DMS 273 (cell line): ENCODE measurements around the gene COL13A1.

ENCODE experiments used
- DNase-seq: peaks from one replicate; lab custom pipeline; 2025; ENCODE audit not compliant: unreplicated experiment; lab: John Stamatoyannopoulos, UW

The COL13A1 gene

DNA sequence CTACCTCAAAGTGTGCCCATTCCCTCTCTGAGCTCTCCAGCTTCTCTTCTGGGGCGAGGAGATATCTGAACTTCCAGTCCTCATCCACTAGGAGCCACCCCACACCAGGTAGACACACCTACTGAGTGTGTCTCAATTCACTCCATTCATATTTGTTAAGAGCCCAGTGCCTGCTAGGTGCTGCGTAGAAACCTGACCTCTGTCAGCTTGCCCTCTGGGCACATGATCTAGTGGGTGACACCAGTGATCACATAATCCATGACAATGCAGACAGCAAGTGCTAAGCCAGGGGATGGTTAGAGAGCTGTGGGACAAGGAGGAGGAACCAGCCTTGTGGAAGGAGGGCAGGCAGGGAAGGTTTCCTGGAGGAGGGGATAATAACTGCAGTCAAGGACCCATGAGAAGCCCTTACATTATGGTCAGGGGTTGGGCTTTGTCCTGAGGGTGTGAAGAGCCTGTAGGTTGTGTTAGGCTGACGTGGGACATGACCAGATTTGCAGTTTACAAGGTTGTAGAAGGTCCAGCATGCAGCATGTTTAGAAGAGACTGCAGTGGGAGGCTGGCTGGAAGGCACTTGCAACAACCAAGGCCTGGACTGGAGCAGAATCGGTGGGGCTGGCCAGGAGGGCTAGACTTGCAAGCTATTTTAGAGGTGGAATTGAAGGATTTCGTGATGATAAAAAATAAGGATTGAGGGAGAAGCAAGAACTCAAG lies 81.8 kb downstream of the COL13A1 start:
- DNase-seq, result peak; percentile 51

DNA sequence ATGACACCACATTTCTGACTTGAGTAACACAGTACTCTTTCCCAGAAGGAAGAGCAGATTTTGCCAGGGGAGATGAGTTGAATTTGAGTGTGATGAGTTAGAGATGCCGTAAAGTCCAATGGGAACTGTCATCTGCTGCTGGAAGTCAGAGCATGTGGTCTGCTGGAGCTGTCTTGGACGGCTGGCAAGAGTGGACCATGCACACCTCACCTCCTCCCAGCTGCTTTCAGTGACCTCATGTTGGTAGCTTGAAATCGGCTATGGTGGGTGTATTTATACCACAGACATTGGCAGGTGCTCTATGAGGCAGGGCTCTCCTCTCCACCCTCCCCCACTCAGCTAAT lies 82.3 kb downstream of the COL13A1 start:
- DNase-seq, result no peak

DNA sequence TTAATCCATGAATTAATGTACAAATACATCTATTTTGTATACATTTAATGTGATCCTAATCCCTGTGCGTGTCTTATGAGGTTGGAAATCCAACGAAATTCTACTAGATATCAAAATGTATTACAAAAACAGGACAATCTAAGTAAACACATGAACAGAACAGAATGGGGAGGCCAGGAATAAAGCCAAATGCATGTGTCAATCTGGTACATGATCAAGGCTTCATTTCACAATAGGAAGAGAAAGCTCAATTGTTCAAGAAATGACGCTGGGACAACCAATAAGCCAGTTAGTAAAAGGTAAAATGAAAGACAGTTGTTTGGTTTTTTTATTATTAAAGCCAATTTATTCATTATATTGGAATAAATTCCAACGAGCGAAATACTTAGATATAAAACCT lies 83.0 kb downstream of the COL13A1 start:
- no peak for DNase-seq

DNA sequence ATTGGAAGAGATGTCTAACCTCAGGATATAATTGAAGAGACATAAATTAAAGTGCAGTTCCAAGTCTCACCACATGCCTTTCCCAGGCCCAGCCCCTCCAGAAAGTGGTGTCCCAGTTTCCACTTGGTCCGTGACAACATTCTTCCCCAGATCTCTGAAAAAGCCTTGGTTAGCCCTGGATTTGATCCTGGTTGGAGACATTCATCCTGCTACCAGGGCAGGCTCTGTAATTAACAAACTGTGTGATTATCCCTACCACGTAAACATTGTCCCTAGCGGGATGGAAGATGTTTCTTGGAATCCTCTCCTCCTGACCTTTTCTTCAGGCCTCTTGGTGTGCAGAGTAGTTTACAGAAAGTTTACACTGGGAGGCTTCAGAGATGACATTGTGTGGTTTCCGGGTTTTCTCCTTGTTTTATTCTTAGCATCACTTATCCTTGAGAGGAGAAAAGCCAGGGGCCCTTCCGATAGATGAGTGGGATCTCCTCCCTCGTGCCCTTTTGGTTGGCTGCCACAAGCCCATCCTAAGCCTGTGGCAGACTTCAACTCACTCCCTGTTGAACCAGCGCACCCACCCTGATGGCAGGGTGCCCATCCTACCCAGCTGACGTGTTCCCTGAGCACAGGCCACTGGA lies 83.8 kb downstream of the COL13A1 start:
- peak; percentile 28 for DNase-seq

DNA sequence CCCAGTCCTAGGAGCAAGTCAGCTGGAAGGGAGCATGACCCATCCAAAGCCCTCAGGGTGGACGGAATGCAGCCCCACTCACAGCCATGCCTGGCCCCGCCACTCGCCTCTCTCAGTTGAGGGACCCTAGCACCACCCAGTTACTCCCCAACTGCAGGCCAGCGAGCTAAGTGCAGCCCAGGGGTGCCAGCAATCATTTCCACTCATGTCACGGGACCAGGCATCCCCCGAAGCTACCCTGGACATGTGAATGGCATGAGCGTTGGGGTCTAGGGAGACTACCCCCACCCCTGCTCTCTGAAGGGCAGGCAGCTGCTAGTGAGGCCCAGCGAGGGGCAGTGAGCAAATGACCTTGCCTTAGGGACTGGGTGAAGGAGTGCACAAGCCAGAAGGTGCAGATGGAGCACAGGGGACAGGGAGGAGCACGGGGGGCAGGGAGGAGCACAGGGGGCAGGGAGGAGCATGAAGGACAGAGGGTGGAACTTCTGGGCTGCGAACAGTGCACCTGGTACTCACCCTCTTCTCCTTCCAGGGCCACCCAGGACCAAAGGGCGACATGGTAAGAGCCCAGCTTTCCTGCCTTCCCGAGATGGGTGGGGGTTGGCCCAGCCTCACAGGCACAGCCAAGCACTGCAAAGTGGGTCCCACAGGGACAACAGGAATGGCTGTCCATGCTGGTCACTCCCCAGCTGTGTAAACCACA lies 87.3 kb downstream of the COL13A1 start:
- DNase-seq, result no peak

DNA sequence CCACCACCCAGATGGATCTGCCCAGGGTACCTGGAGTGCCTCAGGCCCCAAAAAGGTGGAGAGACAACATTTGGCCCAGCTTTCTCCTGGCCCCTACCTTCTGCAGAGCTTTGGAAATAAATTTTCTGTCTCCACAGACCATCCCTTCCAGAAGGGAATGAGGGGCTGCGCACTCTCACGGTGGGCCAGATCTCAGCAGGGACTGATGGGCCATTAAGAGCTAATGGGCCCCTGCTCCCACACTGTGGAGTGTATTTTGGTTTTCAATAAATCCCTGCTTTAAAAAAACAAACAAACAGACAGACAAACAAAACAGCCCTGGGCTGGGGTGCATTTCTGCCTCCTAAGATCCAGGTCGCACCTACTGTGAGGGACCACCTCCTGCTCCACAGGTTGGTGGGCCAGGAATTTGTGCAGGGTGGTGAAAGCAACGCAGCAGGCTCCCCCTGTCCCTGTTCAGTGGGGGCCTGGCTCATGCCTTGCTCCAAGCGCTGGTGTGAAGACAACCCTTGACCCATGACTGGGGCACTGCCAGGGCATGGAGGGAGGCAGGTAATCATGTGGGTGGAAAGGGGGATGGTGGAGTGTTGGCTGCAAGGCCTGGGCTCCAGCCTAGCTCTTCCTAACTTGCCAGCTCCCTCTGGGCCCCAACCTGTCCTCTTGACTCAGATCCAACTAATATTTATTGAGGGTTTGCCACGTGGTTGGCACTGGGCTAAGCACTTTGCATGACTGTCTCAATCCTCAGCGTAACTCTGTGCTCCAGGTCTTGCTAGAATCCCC lies 88.5 kb downstream of the COL13A1 start:
- peak; percentile 28 for DNase-seq

DNA sequence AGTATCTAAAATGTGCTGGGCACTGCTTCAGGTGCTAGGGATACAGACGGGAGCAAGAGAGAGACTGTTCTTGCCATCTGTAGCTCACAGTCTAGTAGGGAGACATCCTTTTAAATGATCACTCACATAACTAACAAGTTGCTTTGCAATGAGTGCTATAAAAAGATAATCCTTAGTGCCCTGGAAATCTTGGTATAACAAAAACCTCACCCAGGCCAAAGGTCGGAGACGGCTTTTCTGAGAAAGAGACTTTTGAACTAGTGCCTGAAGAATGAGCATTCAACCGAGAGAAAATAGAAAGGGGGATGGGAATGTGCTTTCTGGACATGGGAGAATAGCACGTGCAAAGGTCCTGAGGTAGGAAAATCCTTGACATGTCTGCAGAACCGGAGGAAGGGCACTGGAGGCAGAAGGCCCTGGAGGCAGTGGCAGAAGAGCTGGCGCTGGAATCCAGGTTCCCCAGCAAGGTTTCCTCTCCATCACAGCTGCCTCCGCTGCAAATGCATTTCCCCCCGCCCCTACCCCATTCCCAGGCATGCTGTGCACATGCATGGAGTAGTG lies 89.4 kb downstream of the COL13A1 start:
- no peak for DNase-seq

DNA sequence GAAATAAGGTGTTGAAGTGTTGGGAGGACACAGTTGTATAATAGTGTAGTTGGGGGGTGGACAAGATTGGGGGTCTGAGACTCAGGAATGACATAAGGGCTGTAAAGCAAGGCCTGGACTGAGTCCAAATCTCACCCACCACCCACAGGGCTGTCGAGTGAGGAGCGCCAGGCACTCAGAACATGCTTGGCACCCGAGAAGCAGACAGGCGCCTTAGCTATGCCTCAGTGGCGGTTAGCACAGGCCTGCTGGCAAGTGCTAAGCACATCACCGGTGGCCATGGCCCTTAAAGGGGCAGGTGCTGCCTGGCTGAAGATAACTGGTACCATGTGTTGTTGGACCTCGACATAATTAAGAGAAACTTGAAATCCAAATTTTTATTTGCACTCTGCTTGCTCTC lies 90.7 kb downstream of the COL13A1 start:
- peak; percentile 19 for DNase-seq

DNA sequence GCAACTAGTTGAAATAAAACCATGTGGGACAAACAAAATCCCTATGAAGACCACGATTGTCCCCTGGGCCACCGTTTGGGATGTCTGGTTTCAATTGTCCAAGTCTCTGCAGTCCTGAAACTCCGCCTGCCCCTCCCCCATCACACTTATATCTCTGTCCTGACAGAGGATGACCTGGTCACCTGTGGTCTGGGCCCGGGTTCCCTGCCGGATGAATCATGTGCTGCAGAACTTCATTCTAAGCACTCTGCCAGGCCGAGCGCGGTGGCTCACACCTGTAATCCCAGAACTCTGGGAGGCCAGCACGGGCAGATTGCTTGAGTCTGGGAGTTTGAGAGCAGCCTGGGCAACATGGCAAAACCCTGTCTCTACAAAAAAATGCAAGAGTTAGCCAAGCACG lies 91.1 kb downstream of the COL13A1 start:
- DNase-seq, result no peak

DNA sequence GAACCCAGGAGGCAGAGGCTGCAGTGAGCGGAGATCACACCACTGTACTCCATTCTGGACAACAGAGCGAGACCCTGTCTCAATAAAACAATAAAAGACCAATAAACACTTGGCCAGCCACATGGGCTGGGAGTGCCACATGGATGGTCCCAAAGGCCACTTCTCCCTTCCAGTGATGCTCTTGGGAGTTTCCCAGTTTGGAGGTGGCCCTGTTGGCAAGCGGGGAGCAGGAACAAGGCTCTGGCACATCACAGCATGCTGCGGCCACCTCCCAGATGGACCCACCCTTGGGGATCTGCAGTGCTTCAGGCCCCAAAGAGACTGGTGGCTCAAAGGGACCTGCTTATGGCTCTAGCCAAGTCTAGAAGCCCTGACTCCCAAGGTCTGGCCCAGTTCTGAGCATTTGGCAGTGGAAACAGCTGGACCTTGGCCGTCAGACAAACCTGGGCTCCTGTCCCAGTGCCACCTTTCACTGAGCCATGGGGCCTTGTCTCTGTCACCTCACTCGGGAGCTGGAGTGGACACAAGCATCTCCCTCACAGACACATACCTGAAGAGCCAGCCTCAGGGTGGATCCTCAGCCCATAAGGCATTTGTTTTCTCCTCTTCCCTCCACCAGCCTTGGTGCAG lies 91.7 kb downstream of the COL13A1 start:
- no peak for DNase-seq

DNA sequence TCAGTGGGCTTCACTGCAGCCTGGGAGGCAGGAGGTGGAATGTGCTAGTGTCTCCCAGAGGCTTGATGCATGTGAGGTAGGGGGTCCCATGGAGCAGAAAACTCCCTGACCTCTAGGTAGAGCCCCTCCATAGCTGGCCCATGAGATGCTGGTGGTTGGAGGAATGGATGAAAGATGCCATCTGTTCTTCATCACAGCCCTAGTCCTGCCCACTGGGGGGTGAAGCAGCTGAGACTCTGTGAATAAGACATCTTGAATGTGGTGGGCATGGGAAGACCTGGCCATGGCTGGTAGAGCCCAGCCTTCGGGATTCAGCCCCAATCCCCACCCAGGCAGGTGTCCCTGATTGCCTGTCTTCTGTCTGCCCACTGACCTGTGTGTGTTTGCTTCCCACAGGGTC lies 92.5 kb downstream of the COL13A1 start:
- no peak for DNase-seq

DNA sequence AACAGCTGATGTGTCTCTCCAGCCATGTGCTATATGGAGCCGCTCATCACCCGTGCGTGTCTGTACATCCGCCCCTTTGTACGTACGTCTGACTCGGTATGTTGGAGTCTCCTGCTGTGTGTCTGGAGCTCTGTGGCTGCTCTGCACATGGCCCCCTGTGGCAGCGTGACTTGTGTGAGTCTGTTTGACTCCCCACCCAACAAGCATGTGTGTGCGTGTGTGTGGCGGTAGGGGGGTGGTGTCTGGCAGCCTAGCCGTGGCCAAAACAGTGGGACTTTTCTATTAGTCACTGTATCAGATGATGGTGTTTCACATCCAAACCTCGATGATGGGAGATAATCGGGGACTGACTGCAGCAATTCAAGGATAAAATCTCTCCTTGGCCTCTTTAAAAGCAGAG lies 94.1 kb downstream of the COL13A1 start:
- DNase-seq, result no peak

DNA sequence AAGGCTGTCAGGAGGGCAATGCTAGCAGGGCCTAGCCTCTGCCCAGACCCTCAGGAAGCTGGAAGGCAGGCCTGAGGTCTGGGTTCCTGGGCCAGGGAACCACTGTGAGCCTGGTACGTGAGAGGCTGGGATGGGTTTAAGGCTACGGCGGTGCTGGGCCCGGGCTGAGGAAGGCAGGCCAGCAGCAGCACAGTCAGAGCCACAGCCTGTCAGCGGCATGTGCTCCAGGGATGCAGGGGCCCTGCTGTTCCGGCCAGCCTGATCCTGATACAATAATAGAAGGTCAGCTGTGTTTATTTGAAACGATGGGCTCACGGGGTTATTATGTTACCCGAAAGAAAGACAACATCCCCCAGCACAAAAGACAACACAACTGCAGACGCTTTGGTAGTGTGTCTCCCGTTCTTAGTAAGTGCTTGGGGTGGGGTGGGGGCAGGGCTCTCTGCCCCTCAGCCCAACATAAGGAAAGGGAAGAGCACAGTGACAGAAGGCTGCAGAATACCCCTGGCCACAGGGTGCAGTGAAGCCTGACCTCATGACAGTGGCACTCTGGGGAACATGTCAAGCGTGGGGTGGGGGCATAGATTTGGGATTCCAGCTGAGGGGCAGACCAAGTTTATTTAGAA lies 95.0 kb downstream of the COL13A1 start:
- no peak for DNase-seq

DNA sequence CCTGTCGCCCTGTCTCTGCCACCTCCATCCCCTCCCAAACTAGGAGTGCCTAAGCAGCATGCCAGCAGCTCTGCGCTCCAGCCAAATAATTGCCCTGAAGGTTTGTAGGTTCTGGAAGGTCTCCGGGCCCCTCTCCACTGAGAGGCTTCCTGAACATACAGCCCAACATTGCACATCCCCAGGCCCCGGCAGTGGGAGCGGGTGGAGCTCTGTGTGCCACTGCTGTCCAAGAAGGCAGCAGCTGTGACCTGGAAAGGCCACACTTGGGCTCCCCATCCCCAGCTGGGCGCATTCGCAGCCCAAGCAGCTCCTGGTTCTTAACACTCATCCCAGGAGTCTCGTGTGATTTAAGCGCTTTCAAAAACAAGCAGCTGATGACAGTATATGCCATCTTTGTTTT lies 95.7 kb downstream of the COL13A1 start:
- DNase-seq, result no peak

DNA sequence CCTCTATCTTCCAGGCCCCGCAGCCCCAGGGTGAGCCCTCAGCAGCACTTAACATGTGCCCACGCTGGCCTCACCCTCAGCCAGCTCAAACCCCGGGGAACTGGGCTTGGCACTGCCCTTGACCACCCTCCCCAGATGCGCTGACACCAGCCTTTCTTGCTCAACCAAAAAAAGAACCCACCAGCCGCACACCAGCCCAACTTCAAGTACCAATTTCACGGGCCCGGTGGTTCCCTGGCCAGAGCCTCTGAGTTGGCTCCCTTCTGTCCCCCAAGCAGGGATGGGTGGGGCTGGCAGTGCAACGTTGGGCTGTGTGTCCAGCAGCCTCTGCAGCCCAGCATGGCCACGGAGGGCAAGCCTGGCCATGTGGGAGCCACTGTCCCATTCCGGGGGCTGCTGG lies 96.3 kb downstream of the COL13A1 start:
- no peak for DNase-seq

DNA sequence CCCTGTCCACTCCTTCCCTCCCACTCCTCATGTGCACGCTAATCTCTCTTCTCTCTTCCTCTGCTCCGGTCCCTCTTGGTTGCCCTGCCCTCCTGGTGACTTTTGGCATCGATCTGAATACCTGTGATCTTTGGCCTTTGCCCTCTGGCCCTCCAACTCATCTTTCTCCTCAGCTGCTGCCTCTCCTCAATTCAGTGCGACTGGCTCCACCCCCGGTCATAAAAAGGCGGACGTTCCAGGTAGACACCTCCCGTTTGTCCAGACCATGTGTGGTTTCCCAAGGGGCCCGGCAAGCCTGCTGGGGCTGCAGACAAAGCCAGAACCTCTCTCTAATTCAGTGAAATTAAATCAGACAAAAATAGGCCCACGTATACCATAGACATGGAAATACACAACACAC lies 96.8 kb downstream of the COL13A1 start:
- no peak for DNase-seq

DNA sequence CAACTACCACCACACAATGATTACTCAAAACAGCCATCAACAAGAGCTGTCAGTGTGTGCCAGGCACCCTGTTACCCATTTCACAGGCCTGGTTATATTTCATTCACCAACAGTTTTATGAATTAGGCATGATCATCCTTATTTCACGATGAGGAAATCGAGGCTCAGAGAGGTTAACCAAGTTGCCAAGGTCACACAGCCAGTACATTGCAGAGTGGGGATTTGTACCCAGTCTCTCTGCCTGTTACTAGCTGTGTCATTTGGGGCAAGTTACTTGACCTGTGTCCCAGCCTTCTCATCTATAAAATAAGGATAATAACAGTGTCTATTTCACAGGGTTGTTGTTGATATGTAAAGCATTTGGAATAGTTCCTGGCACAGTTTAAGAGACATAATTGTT lies 97.2 kb downstream of the COL13A1 start:
- no peak for DNase-seq

DNA sequence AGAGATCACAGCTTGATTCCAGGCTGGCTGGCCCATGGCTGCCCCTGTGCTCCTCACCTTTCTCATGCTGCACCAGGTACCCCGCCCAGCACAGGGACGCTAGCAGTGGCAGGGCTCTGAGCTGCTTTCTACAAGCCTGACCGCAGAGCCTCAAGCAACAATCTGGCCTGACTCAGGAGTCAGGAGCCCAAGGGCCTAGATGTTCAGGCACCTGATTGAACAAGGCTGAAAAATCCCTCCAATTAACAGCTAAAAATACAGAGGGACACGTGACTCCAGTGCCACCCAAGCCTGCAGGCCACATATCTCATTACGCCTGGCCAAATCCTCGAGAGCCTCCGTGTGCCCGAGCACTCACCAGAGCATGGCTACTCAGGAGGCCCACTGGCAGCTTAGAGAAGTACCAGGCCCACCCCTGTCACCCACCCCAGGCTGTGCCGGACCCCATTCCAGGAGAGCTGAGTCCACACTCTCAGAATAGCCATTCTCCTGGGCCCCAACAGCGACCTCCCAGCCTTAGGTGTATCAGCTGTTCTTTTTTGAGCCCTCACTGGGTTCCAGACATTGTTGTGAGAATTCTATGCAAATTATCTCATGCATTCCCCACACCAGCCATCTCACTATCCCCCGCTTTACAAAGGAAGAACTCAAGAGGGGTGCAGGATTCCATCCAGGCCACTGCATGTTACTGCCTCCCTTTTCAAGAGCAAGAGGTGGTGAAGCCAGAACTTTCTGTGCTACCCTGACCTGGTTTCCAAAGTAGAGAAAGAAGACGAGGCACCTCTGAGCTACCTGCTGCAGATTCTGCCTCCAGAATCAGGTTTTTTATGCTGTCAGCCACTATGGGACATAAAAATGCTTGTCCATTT lies 98.3 kb downstream of the COL13A1 start:
- DNase-seq, result no peak

DNA sequence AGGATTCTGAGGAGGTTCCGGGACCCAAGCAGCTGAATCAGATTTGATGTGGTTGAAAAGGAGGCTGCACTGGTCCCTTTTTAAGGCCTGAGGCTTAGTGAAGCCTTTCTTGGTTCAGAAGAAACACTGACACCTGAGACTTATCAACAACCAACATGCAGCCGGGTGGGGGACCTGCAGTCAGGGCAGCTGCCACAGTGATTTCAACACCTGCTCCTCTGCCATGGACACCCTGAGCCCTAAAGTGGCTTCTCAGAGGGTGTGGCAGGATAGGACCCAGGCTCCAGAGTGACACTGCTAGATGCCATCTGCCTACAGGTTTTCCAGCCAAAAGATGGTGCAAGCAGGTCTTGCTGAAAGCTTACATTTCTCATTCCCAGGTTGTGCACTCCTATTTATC lies 99.3 kb downstream of the COL13A1 start:
- DNase-seq, result peak; percentile 79
